Measurements from ENCODE around the gene TUBB3.

The TUBB3 gene

GRCh38 chr16:89956505-89957215 is 33.5 kb downstream of the TUBB3 start:
- no peaks in the 10 kb centered on the region for H3K9me3 ChIP-seq (ENCODE audit: control insufficient read depth, insufficient read depth, low read length)
- no peaks in the 10 kb centered on the region for H3K4me1 ChIP-seq (ENCODE audit: control insufficient read depth, insufficient read depth, low read length)
- DNase-seq (ENCODE audit: low read depth, low spot score): no peak
- H3K27ac ChIP-seq (ENCODE audit: low read length): no peak overlapping the region
- peaks cover 4% of the 10 kb centered on the region for H3K36me3 ChIP-seq (ENCODE audit: control insufficient read depth, insufficient read depth, low read length)
- no CpG with 5 or more reads among the region's 15 CpGs for WGBS (ENCODE audit: insufficient coverage, insufficient read length)
- no peaks in the 10 kb centered on the region for H3K27me3 ChIP-seq (ENCODE audit: control insufficient read depth, insufficient read depth, low read length)
- H3K4me3 ChIP-seq (ENCODE audit: low read length): no peak overlapping the region

- no CpG with 5 or more reads among the region's 23 CpGs for WGBS (ENCODE audit: insufficient coverage, insufficient read length)
- no peak overlapping the region for H3K4me3 ChIP-seq (ENCODE audit: low read length)
- H3K9me3 ChIP-seq (ENCODE audit: control insufficient read depth, insufficient read depth, low read length): no peaks in the 10 kb centered on the region
- no peaks in the 10 kb centered on the region for H3K4me1 ChIP-seq (ENCODE audit: control insufficient read depth, insufficient read depth, low read length)
- H3K27ac ChIP-seq (ENCODE audit: low read length): no peak overlapping the region
- no peak for DNase-seq (ENCODE audit: low read depth, low spot score)
- no peaks in the 10 kb centered on the region for H3K27me3 ChIP-seq (ENCODE audit: control insufficient read depth, insufficient read depth, low read length)
- H3K36me3 ChIP-seq (ENCODE audit: control insufficient read depth, insufficient read depth, low read length): peaks cover 7% of the 10 kb centered on the region
These were observed 34.2 kb downstream of the TUBB3 start for GRCh38 chr16:89957216-89957785.

- Histone ChIP-seq H3K4me3 (ENCODE audit: low read length) (no peak overlapping the region), H3K27ac (ENCODE audit: low read length) (no peak overlapping the region), H3K36me3 (ENCODE audit: control insufficient read depth, insufficient read depth, low read length) (peaks cover 7% of the 10 kb centered on the region), H3K9me3 (ENCODE audit: control insufficient read depth, insufficient read depth, low read length) (no peaks in the 10 kb centered on the region), H3K4me1 (ENCODE audit: control insufficient read depth, insufficient read depth, low read length) (no peaks in the 10 kb centered on the region), H3K27me3 (ENCODE audit: control insufficient read depth, insufficient read depth, low read length) (no peaks in the 10 kb centered on the region)
- DNase-seq (ENCODE audit: low read depth, low spot score): no peak
- WGBS (ENCODE audit: insufficient coverage, insufficient read length): no CpG with 5 or more reads among the region's 7 CpGs
These were observed 34.9 kb downstream of the TUBB3 start for GRCh38 chr16:89958068-89958467.

DNA sequence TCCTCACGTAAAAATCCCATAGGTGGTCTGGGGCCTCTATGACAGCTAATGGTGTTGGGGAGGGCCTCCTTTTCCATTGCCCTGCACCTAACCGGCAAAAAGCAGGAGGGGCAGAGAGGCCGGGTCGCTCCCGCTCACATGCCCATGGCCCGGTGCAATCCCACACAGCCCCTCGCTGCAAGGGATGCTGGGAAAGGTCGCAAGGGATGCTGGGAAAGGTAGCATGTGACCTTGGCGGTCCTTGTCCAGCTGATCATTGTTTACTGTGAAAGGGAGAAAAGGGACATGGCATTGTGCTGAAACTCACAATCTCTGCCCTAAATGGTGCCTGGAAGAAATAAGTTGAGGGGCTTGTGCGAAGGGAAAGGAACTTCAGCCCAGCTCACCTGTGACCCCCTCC is 35.5 kb downstream of the TUBB3 start:
- Histone ChIP-seq H3K4me1 (ENCODE audit: control insufficient read depth, insufficient read depth, low read length) (no peaks in the 10 kb centered on the region), H3K9me3 (ENCODE audit: control insufficient read depth, insufficient read depth, low read length) (no peaks in the 10 kb centered on the region), H3K4me3 (ENCODE audit: low read length) (no peak overlapping the region), H3K36me3 (ENCODE audit: control insufficient read depth, insufficient read depth, low read length) (peaks cover 7% of the 10 kb centered on the region), H3K27ac (ENCODE audit: low read length) (no peak overlapping the region), H3K27me3 (ENCODE audit: control insufficient read depth, insufficient read depth, low read length) (no peaks in the 10 kb centered on the region)
- no peak for DNase-seq (ENCODE audit: low read depth, low spot score)
- WGBS (ENCODE audit: insufficient coverage, insufficient read length): no CpG with 5 or more reads among the region's 10 CpGs

DNA sequence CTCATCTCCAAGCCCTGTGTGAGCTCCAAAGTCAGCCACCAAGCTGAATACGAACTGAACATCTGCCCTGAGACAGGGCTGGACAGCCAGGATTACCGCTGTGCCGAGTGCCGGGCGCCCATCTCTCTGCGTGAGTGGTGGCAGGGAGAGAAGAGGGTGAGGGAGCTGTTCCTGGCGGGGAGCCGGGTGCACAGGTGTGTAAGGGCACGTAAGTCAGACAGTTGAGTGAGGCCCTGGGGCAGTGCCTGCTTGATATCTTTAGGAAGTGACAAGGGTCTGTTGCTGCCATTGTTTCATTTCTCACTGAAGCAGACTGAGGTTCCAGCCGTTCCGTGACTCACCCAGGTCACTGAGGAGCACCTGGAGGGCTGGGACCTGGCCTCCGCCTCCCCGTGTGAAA is 37.8 kb downstream of the TUBB3 start:
- Histone ChIP-seq H3K27me3 (ENCODE audit: control insufficient read depth, insufficient read depth, low read length) (no peaks in the 10 kb centered on the region), H3K9me3 (ENCODE audit: control insufficient read depth, insufficient read depth, low read length) (no peaks in the 10 kb centered on the region), H3K4me3 (ENCODE audit: low read length) (no peak overlapping the region), H3K4me1 (ENCODE audit: control insufficient read depth, insufficient read depth, low read length) (no peaks in the 10 kb centered on the region), H3K27ac (ENCODE audit: low read length) (no peak overlapping the region), H3K36me3 (ENCODE audit: control insufficient read depth, insufficient read depth, low read length) (peaks cover 9% of the 10 kb centered on the region; the same call in 1 of the 2 replicates)
- no CpG with 5 or more reads among the region's 13 CpGs for WGBS (ENCODE audit: insufficient coverage, insufficient read length)
- no peak for DNase-seq (ENCODE audit: low read depth, low spot score)

- Histone ChIP-seq H3K36me3 (ENCODE audit: control insufficient read depth, insufficient read depth, low read length) (peaks cover 9% of the 10 kb centered on the region; the same call in 1 of the 2 replicates), H3K9me3 (ENCODE audit: control insufficient read depth, insufficient read depth, low read length) (no peaks in the 10 kb centered on the region), H3K4me1 (ENCODE audit: control insufficient read depth, insufficient read depth, low read length) (no peaks in the 10 kb centered on the region), H3K27ac (ENCODE audit: low read length) (no peak overlapping the region), H3K4me3 (ENCODE audit: low read length) (no peak overlapping the region), H3K27me3 (ENCODE audit: control insufficient read depth, insufficient read depth, low read length) (no peaks in the 10 kb centered on the region)
- no peak for DNase-seq (ENCODE audit: low read depth, low spot score)
- no CpG with 5 or more reads among the region's 23 CpGs for WGBS (ENCODE audit: insufficient coverage, insufficient read length)
These were observed 38.8 kb downstream of the TUBB3 start for GRCh38 chr16:89961920-89962319.

DNA sequence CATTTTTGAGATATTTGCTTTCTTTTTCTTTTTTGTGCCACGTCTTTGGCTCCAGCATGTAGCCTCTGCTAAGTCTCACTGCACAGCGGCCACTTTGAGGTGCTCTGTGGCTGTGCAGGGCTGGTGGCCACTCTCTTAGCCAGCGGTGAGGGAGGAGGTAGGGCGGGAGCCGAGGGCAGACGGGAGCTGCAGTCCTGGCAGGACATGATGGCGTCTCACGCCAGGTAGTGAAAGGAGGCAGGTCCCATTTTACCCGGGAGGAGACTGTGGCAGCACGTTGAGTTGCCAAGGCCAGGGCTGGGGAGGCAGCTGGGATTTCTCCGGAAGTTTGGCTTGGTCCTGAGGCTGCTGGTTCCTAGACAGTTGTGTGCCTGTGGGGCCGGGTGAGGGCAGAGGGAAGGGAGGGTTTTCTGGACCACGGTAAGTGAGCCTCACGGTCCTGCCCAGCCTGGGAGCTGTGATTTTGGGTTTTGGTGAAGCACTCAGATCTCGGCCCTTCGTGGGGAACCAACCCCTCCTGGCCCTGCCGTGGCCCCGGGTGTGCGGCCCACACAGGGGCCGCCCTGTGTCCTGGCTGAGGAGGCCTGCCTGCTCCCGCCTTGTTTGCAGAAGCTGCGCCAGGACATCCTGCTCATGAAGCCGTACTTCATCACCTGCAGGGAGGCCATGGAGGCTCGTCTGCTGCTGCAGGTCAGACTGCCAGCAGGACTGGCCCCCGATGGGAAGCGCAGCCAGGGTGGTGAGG is 39.8 kb downstream of the TUBB3 start:
- Histone ChIP-seq H3K4me3 (ENCODE audit: low read length) (no peak overlapping the region), H3K9me3 (ENCODE audit: control insufficient read depth, insufficient read depth, low read length) (no peaks in the 10 kb centered on the region), H3K27ac (ENCODE audit: low read length) (no peak overlapping the region), H3K36me3 (ENCODE audit: control insufficient read depth, insufficient read depth, low read length) (peaks cover 9% of the 10 kb centered on the region; the same call in 1 of the 2 replicates), H3K4me1 (ENCODE audit: control insufficient read depth, insufficient read depth, low read length) (no peaks in the 10 kb centered on the region), H3K27me3 (ENCODE audit: control insufficient read depth, insufficient read depth, low read length) (no peaks in the 10 kb centered on the region)
- DNase-seq (ENCODE audit: low read depth, low spot score): no peak
- WGBS (ENCODE audit: insufficient coverage, insufficient read length): no CpG with 5 or more reads among the region's 26 CpGs

DNA sequence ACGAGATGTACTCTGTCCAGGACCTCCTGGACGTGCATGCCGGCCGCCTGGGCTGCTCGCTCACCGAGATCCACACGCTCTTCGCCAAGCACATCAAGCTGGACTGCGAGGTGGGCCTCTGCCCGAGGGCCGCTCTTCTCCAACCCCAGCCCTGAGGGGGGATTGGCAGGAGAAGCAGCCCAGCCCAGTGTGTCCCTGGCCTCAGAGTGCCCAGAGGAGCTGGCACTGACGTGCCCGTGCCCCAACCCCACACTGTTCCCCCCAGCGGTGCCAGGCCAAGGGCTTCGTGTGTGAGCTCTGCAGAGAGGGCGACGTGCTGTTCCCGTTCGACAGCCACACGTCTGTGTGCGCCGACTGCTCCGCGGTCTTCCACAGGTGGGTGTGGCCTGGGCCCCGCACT is 41.1 kb downstream of the TUBB3 start:
- H3K9me3 ChIP-seq (ENCODE audit: control insufficient read depth, insufficient read depth, low read length): no peaks in the 10 kb centered on the region
- H3K4me3 ChIP-seq (ENCODE audit: low read length): no peak overlapping the region
- no peak overlapping the region for H3K27ac ChIP-seq (ENCODE audit: low read length)
- H3K4me1 ChIP-seq (ENCODE audit: control insufficient read depth, insufficient read depth, low read length): no peaks in the 10 kb centered on the region
- DNase-seq (ENCODE audit: low read depth, low spot score): no peak
- peaks cover 9% of the 10 kb centered on the region; the same call in 1 of the 2 replicates for H3K36me3 ChIP-seq (ENCODE audit: control insufficient read depth, insufficient read depth, low read length)
- H3K27me3 ChIP-seq (ENCODE audit: control insufficient read depth, insufficient read depth, low read length): no peaks in the 10 kb centered on the region
- no CpG with 5 or more reads among the region's 25 CpGs for WGBS (ENCODE audit: insufficient coverage, insufficient read length)

DNA sequence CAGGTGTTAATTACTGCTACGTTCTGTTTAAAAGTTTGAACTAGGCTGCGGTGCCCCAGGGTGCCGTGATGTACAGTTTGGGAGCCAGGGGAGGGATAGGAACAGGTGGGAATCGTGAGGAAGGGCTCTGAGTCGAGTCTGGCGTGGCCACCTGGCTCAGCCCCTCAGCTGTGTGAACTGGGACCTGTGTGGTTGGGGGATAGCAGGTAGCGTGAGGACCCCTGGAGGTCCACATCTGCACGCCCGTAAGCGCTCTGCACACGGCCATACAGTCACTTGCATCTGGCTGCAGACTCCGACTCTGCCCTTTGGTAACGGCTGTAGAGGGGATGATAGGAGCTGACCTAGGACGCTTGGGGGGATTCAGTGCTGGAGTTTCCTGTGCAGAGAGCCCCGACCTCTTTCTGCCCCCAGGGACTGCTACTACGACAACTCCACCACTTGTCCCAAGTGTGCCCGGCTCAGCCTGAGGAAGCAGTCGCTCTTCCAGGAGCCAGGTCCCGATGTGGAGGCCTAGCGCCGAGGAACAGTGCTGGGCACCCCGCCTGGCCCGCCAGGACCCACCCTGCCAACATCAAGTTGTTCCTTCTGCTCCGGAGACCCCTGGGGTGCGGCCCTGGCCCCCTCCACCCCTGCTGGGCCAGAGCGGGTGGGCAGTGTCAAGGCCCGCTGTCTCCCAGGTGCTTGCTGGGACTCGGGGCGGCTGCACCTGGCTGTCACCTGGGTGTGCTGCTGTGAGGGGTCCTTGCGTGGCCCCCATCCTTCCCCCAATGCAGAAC is 42.5 kb downstream of the TUBB3 start:
- Histone ChIP-seq H3K9me3 (ENCODE audit: control insufficient read depth, insufficient read depth, low read length) (no peaks in the 10 kb centered on the region), H3K27ac (ENCODE audit: low read length) (no peak overlapping the region)

DNA sequence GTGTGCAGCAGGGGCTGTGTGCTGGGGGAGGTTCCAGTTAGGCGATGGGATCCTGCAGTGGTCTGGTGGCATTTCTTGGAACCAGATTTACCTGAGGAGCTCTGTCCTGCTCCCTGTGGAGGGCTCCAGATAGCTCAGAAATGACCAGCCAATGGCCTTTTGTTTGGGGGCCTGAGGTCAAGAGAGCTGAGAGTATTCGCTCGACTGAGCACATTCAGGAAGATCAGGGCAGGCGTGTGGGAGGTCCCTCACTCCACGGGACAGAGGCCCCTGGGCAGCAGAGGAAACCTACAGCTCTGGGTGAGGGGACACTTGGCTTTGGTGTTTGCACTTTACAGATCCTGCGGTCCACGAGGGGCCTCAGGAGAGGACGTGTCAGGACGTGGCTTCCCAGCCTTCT is 43.6 kb downstream of the TUBB3 start:
- no peak overlapping the region for H3K27ac ChIP-seq (ENCODE audit: low read length)
- no peaks in the 10 kb centered on the region for H3K27me3 ChIP-seq (ENCODE audit: control insufficient read depth, insufficient read depth, low read length)
- no peaks in the 10 kb centered on the region for H3K9me3 ChIP-seq (ENCODE audit: control insufficient read depth, insufficient read depth, low read length)
- no peaks in the 10 kb centered on the region for H3K4me1 ChIP-seq (ENCODE audit: control insufficient read depth, insufficient read depth, low read length)
- H3K4me3 ChIP-seq (ENCODE audit: low read length): no peak overlapping the region
- DNase-seq (ENCODE audit: low read depth, low spot score): no peak
- peaks cover 6% of the 10 kb centered on the region; the same call in 1 of the 2 replicates for H3K36me3 ChIP-seq (ENCODE audit: control insufficient read depth, insufficient read depth, low read length)
- WGBS (ENCODE audit: insufficient coverage, insufficient read length): no CpG with 5 or more reads among the region's 9 CpGs

More for the DNA sequence above, 42.5 kb downstream of the TUBB3 start:
- Histone ChIP-seq H3K4me1 (ENCODE audit: control insufficient read depth, insufficient read depth, low read length) (no peaks in the 10 kb centered on the region), H3K36me3 (ENCODE audit: control insufficient read depth, insufficient read depth, low read length) (peaks cover 9% of the 10 kb centered on the region; the same call in 1 of the 2 replicates), H3K27me3 (ENCODE audit: control insufficient read depth, insufficient read depth, low read length) (no peaks in the 10 kb centered on the region), H3K4me3 (ENCODE audit: low read length) (no peak overlapping the region)
- WGBS (ENCODE audit: insufficient coverage, insufficient read length): no CpG with 5 or more reads among the region's 30 CpGs
- no peak for DNase-seq (ENCODE audit: low read depth, low spot score)

Measured in iPS DF 6.9 (cell line).